HG02571 (cell line): ENCODE results near the gene LAMP1.
"Not testable (repeated sequence)": the region's sequence is repeated elsewhere in the genome, so short reads cannot be mapped to it uniquely, and the experiment has no call there.

Experiments
- ATAC-seq: cut with Tn5 transposase; IDR thresholded peaks from one replicate; pipeline ENCODE4 v1.9.1; 2021; ENCODE audit warnings: mild to moderate bottlenecking, moderate library complexity; ENCODE audit not compliant: unreplicated experiment

LAMP1 gene, protein sequence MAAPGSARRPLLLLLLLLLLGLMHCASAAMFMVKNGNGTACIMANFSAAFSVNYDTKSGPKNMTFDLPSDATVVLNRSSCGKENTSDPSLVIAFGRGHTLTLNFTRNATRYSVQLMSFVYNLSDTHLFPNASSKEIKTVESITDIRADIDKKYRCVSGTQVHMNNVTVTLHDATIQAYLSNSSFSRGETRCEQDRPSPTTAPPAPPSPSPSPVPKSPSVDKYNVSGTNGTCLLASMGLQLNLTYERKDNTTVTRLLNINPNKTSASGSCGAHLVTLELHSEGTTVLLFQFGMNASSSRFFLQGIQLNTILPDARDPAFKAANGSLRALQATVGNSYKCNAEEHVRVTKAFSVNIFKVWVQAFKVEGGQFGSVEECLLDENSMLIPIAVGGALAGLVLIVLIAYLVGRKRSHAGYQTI

GRCh38 chr13:113296823-113297369 lies at the start of gene LAMP1:
Gene LAMP1 (plus strand): TSS chr13:113297239. CDS start chr13:113297435, 196 bp downstream.
- ATAC-seq = peak; percentile 70

DNA sequence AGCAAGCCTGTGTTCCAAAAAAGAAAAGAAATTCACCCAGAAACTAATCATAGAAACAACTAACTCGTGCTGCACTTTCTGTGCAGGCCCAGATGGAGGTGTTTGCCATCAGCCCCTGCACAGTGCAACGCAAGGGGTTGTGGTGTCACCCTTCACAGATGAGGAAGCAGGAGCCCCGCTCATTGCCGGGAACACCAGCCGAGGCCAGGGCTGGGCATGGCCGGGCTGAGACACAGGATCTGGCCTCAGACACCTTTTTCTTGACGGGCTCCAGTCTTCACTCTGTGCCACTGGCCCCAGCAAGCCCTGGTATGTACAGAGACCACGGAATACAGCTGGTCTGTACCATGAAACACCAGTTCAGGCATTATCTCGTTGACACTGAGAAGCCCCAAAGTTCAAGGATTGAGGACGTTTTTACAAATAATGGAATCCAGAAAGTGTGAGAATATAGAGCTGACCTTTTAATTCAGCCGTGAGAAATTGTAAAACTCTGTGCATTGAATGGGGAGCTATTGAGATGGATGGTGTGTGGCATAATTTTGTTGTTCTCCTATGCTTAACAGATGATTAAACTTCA lies 44.4 kb upstream of the LAMP1 start:
- ATAC-seq = no peak

DNA sequence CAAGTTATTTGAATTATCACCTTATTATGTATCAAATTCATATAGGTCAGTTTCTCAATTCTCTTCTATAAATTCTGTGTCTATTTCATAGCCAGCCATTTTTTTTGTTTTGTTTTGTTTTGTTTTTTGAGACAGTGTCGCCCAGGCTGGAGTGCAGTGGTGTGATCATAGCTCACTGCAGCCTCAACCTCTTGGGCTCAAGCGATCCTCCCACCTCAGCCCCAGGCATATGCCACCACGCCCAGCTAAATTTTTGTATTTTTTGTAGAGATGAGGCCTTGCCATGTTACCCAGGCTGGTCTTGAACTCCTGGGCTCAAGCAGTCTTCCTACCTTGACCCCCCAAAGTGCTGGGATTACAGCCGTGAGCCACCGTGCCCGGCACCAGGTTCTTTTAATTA lies 39.1 kb upstream of the LAMP1 start:
- not testable (repeated sequence) for ATAC-seq

DNA sequence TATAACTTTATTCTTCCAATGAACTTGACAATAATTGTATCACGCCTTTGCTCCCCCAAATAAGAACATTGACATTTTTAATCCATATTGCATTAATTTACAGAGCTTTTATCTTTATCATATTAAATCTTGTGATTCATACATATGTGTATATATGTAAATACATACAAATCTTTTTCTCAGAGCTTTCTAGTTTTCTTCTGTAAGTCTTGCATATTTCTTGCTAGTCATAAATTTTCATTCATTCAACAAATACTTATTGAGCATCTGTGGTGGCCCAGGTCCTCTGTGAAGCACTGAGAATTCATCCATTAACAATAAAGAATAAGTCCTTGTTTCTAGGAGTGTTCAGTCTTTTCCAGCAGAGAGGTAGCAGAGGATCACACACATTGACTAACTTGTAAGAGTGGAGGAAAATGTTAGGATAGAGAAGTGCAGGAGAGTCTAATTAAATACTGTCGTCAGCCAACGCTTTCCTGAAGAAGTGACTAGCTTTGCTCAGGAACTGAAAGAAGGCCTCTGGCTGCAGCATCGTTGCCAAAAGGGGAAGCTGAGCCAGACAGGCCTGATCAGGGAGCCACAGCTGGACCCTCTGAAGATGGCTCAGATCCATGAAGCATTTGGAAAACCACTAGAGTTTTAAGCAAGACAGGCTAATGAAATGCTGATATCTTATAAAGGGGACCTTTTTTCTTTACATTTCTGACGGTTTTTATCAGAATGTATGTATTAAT lies 38.6 kb upstream of the LAMP1 start:
- no peak for ATAC-seq

- no peak for ATAC-seq
Measured at GRCh38 chr13:113260996-113261395, 36.0 kb upstream of the LAMP1 start.

DNA sequence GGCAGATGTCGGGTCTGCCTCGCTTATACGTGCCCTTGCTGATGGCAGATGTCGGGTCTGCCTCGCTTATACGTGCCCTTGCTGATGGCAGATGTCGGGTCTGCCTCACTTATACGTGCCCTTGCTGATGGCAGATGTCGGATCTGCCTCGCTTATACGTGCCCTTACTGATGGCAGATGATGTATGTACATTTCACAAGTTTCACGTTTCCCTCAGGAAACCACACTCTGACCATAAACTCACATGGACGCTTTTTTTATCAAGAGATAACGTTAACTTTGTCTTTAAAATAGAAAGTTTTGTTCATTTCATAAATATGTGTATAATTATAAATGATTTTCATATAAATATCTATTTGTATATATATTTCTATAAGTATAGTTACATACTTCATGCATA lies 34.0 kb upstream of the LAMP1 start:
- ATAC-seq = not testable (repeated sequence)

DNA sequence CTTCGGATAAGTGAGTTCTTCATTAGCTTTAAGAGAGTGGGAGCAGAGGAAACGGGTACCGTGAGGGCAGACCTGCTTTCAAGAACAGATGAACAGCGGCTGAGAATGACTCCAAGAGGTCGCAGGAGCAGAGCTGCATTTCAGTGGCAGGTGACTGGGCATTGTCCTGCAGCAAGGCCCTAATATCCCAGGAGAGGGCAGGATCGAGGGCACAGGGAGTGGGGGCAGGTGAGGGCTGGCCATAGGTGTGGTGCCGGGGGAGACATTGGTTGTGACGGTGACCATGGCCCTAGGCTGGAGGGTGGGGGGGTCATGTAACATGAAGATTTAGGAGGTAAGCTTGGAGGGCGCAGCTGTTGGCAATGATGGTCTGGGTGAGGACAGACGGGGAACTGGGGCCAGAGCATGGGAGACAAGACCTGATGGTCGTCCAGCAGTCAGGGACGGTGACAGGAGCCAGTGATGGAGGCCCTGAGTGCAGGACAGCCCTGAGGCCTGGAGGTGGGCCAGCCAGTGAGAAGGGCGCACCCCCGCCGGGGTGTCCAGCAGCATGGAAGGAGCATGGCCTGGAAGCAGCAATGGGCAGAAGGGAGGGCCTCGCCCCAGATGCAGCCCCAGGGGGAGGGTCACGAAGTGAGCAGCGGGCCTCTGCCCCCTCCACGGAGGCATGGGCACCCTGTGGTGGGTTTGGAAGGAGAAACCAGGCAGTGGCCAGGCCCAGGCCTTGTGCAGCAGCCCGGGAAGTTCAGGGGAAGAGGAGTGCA lies 29.2 kb upstream of the LAMP1 start:
- no peak for ATAC-seq

GRCh38 chr13:113272031-113272430 lies 25.0 kb upstream of the LAMP1 start:
- no peak for ATAC-seq

- ATAC-seq = no peak
Measured at GRCh38 chr13:113272701-113273181, 24.3 kb upstream of the LAMP1 start.

- ATAC-seq = no peak
Measured at GRCh38 chr13:113273321-113273720, 23.7 kb upstream of the LAMP1 start.

DNA sequence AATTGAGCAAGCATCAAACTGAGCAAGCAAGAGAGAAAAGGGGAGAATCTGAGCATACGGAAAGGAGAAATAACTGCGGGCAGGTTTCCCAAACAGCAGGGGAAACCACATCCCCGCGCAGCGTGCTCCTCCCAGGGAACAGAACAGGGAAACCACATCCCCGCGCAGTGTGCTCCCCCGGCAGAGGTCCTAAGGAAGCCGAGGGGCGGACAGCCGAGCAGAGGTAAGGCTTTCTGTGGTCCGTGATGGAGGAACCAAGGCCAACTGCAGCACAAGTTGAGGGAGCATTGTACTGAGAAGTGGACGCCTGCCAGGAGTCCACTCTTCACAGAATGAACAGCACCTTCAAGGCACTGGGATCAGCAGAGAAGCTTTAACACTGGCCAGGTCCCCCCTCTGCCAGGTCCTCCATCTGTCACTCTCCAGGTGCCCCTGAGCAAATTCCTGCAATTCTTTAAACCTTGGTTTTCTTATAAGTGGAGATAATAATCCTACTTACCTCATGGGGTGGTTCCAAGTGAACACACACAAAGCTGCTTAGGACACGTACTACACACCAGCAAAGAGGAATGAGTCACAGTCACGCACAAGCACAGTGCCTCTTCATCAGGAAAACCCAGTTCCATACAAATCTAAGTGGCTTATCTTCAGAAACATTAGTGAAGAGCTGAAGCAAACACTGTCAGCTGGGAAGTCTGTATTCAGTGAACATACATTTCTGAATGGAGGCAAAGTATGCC lies 23.0 kb upstream of the LAMP1 start:
- no peak for ATAC-seq

- no peak for ATAC-seq
Measured at GRCh38 chr13:113274721-113275120, 22.3 kb upstream of the LAMP1 start.

GRCh38 chr13:113275387-113275786 lies 21.7 kb upstream of the LAMP1 start:
- ATAC-seq = no peak

DNA sequence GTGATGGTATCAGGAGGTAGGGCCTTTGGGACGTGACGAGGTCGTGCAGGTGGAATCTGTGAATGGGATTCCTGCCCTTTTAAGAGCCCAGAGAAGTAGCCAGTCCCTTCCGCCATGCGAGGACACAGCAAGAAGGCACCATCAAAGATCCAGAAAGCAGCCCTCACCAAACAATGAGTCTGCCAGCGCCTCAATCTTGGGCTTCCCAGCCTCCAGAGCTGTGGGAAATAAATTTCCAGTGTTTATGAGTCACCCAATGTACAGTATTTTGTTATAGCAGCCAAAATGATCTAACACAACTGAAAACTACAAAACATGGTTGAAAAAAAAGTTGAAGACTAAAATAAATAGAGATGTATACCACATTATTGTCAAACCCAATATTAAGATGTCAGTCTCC lies 16.9 kb upstream of the LAMP1 start:
- ATAC-seq = no peak

DNA sequence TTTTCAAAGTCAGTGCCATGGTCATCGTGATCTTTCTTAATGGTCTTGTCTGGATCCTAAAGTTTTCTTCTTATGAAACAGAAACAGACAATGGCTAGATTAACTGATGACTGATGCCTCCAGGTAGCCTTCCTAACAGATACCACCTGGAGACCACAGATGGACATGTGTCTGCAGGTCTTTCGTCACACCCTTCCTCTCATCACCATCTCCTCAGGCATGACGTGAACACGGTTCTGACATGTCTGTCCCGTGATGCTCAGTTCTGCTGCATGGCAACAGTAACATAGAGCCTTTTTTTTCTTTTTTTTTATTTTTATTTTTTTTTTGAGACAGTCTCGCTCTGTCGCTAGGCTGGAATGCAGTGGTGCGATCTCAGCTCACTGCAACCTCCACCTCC lies 13.1 kb upstream of the LAMP1 start:
- no peak for ATAC-seq

DNA sequence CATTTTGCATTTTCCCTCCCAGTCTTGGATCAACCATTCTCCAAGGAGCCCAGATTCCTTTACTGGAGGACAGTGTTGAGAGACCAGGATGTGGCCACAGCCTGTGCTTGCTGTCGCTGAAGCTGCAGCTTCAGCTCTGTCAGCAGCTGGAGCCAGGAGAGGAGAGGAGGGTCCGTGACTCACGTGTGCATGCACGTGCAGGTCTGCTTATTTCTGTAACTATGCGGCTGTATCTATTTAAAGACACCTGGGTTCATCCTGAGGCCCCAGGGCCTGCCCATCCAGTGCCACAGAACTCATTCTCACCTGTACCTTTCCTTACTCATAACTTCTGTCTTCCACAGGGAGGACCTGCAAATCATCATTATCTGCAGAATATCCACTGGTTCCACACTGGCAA lies 8.2 kb upstream of the LAMP1 start:
- no peak for ATAC-seq

GRCh38 chr13:113291129-113291528 lies 5.9 kb upstream of the LAMP1 start:
- ATAC-seq = no peak

DNA sequence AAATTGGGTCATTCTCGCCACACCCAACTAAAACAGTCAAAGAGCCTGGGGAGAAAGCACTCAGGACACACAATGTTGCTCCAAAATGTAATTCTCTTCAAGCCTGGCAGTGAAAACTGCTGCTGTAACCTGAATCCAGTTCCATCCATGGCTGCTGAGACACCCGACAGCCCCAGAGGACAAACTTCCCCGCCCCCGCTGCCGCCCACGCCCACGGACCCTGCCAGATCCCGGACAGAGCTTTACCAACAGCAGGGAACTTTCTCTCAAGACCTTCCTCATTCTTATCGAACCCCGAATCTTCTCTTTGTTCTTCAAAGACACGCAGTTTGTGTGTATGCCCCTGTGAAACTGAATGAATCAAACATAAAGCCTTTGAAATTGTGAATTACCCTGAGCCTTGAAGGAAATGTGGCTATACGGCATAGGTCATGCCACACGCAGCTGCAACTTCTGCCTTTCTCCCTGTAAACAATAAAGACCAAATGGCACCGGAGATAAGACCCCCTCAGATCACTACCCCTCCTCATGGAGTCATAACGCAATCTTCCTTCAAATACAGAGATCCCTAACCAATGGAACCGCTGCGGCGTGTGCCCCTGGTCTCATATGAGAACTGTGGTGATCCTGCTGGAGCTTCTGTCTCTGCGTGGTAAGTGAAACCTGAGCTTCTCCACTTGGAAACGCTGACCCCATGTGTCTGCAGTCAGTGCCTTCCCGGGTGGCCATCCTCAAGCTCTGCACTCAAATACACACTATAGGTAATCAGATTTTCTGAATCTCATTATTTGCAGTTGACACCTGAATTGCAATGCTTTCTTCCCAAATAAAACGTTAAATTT lies 4.8 kb upstream of the LAMP1 start:
- no peak for ATAC-seq

- ATAC-seq = no peak
Measured at GRCh38 chr13:113293686-113294085, 3.4 kb upstream of the LAMP1 start.
